EL (cell line): Measurements from ENCODE around the gene SNX24.
A peak's percentile ranks its signal among the peaks of the same experiment; 100 is the strongest.

Experiments used
- DNase-seq: peaks from one replicate; pipeline ENCODE4 v3.0.0-alpha.2; 2016

The SNX24 gene

DNA sequence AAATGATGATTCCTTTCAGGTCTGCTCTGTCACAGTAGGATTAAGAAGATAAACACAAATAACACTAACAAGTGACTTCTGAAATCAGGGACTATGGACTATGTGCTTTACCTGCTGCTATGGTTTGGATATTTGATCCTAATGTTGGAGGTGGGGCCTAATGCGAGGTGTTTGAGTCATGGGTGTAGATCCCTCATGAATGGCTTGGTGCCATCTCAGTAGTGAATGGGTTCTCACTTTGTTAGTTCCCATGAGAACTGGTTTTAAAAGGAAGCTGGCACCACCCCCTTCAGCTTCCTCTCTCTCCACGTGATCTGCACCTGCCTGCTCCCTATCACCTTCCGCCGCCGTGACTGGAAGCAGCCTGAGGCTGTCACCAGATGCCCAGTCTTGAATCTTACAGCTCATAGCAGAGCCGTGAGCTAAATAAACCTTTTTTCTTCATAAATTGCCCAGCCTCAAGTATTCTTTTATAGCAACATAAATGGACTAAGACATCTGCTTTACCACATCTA is 187.8 kb downstream of the SNX24 start:
- no peak for DNase-seq

DNA sequence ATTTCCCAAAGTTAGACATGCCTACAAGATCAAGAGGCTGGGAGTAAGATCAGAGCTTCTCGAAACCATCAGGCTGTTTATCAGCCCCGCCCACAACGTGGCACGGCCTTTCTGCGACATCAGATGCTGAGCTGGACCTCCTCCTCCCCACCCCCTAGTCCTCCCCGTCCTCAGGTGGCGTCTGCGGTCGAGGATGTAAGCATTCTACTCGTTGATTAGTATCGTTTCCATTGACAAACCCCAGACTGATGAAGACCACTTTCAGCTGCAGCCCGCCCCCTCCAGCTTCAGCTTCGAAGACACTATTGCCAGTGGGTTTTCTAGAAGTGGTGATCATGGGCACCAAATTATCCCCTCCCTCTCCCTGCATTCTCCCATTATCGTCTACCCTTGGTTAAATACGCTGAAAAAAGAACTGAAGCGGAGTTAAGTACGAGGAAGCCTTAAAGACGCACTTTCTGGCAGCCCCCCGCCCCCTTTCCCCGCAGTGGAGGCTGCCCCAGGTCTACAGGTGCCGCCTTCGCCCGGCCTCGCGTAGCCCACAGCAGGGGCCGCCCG is 190.0 kb downstream of the SNX24 start:
- peak; percentile 57 for DNase-seq

DNA sequence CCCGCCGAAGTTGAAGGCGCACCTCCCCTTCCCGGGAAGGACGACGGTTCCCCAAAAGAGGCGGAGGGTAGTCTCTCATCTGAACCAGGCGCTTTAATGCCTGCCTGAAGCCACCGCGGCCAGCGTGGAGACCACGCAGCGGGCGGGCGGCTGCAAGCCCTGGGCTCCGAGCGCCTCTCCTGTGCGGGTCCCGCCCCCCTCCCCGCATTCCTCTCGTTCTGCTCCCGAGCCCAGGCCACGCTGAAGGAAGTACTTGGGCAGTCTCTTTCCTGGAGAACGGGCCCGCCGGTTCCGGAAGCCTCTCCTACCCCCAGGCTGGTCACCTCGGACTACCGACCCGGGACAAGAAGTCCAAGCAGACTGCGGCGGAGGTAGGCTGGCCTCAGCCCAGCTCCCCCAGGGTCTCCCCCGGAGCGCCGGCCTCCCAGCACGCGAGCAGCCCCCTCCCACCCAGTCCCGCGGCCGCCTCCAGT is 190.5 kb downstream of the SNX24 start:
- peak; percentile 63 for DNase-seq

DNA sequence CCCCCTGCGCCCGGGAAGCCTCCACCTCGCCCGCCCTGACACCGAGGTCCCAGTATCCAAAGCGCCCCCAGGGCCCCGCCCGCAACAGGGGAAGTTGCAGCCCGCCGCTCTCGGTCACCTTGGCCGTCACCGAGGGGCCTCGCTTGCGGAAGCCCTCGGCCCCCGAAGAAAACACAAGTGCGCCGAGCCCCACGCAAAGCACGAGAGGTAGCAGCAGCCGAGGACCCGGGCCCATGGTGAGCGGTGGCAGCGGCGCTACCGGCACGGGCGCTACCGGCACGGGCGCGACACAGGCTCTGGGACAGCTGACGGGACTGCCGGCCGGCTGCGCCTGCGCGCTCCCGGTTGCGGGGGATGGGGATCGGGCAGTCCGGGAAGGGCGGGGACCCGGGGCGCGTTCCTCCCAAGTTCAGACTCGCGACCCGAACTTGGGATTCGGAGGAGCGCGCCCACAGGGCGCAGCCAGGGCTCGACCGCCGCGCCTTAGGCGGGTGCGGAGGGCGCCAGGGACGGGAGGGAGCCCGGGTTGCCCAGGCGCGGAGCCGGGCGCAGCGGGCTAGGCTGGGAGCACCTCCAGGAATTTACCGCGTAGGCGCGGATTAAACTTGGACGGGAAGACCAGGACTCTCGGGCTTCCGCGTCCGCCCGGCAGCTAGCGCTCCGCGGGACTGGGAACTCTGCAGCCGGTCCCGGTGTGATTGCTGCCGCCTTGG is 191.1 kb downstream of the SNX24 start, which contains the start of gene PPIC:
TSS of gene PPIC (minus strand) at position 335 of the 713 bp plus-strand sequence. CDS start at position 235, 100 bp downstream.
- peak; percentile 84 for DNase-seq

DNA sequence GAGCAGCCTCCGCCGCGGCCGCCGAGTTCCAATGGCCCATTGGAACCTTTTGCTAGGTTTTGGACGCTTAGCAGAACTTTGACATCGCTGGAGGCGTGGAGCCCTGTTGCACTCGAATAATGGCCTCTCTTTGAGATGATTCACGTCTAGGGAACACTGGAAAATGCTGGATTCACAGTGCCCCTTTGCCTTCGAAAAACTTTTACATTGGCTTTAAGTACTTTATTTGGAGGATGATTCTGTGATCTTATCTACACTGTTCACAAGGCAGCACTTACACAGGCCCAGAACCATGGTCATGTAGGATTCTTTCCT is 191.6 kb downstream of the SNX24 start:
- DNase-seq, result no peak

DNA sequence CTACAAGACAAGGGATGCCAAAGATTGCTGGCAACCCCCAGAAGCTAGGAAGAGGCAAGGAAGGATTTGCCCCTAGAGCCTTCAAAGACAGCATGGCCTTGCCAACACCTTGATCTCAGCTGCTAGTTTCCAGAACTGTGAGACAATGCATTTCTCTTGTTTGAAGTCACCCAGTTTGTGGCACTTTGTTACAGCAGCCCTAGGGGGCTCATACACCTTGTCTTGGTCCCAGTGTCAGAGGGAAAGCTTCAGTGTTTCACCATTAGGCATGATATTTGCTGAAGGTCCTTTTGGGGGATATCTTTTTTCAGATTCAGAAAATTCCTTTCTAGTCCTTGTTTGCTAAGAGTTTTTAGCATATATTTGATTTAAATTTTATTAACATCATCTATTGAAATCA is 194.3 kb downstream of the SNX24 start:
- DNase-seq, result no peak

DNA sequence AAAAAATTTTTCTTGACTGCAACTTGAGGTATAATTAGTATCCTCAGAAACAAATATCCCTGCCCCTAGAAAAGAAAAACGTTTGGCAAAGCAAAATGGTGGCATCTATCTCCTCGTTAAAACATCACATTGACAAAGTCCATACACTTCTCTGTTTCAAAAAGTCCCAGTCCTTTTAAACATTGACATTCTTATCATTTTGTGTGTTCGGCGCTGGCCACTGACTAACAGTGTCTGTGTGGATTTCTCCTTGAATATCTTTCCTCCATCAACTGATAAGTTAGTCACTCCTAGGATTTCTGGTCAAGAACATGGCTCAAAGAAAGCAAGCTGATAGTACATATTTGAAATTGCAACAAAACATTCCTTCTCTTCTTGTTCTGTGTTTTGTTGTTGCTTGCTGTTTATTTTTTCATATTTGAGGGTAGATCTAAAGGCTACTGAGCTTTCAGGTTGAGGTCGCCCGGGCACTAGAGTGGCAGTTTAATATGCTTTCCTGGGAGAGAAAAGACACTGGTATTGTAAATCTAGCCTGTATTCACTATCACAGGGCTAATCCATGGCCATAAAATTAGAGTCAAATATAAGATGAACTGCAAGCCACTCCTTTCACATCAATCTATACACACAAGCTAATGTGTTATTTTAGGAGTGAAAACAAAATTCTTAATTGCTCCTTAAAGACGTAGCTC is 199.7 kb downstream of the SNX24 start:
- no peak for DNase-seq

DNA sequence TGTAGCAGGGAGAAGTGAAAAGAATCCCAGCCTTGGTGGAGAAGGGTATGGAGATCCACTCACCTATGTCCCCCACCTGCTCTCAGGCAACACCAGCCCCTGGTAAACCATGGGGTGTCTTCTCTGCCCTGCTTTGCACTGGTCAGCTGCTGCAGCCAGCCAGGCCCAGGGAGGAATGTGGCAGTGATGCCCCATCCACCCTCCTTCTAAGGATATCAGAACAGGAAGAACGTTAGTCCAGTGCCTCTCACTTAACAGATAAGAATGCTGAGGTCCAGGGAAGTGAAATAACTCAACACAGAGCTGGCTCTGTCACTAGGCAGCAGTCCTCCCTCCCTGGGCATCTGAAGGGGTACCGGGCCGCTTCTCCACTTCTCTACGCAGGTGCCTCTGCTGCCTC is 200.8 kb downstream of the SNX24 start:
- DNase-seq, result no peak

DNA sequence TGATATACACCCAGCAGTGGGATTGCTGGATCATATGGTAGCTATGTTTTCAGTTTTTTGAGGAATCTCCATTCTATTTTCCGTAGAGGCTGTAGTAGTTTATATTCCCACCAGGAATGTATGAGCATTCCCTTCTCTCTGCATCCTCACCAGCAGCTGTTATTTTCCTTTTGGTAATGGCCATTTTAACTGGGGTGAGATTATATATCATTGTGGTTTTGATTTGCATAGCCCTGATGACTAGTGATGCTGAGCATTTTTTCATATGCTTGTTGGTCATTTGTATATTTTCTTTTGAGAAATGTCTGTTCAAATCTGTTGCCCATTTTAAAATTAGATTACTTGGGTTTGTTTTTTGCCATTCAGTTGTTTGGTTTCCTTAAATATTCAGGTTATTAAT is 202.3 kb downstream of the SNX24 start:
- peak; percentile 26 for DNase-seq

DNA sequence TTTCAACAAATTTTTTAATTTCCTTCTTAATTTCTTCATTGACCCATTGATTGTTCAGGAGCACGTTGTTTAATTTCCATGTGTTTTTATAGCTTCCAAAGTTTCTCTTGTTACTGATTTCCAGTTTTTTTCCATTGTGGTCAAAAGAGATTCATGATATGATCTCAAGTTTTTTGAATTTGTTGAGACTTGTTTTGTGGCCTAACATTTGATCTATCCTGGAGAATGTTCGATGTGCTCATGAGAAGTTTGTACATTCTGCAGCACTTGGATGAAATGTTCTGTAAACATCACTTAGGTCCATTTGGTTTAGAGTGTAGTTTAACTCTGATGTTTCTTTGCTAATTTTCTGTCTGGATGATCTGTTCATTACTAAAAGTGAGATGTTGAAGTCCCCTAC is 205.8 kb downstream of the SNX24 start:
- no peak for DNase-seq
